Amniotic stem cell (primary cell): ENCODE results near the gene EIF4A2.
"Not testable (repeated sequence)": the region's sequence is repeated elsewhere in the genome, so short reads cannot be mapped to it uniquely, and the experiment has no call there.

Source experiments
- DNase-seq: peaks from one replicate; lab custom pipeline; 2025; lab: John Stamatoyannopoulos, UW

The EIF4A2 gene

GRCh38 chr3:186785495-186786018, 2.2 kb downstream of the EIF4A2 start:
- DNase-seq, result no peak

- DNase-seq, result no peak
These were observed 3.5 kb downstream of the EIF4A2 start for GRCh38 chr3:186786922-186787321.

- no peak for DNase-seq
These were observed 4.5 kb downstream of the EIF4A2 start for GRCh38 chr3:186787642-186788481.

- no peak for DNase-seq
These were observed 5.3 kb downstream of the EIF4A2 start for GRCh38 chr3:186788482-186789370.

GRCh38 chr3:186789554-186790260, 6.3 kb downstream of the EIF4A2 start:
- no peak for DNase-seq

GRCh38 chr3:186790261-186790981, 7.0 kb downstream of the EIF4A2 start:
- DNase-seq, result no peak

- no peak for DNase-seq
These were observed 15.0 kb downstream of the EIF4A2 start for GRCh38 chr3:186798239-186798874.

GRCh38 chr3:186800285-186800684, 16.9 kb downstream of the EIF4A2 start:
- no peak for DNase-seq

- no peak for DNase-seq
These were observed 19.3 kb downstream of the EIF4A2 start for GRCh38 chr3:186802701-186803100.

GRCh38 chr3:186803447-186803846, 20.1 kb downstream of the EIF4A2 start:
- not testable (repeated sequence) for DNase-seq

GRCh38 chr3:186806089-186807055, 23.0 kb downstream of the EIF4A2 start, which contains the start of gene RFC4:
RFC4 (minus strand) TSS chr3:186806482; CDS start chr3:186804713, 1,769 bp downstream.
- DNase-seq, result no peak

- DNase-seq, result no peak
These were observed 23.9 kb downstream of the EIF4A2 start for GRCh38 chr3:186807231-186807630.

GRCh38 chr3:186810336-186810996, 27.1 kb downstream of the EIF4A2 start:
- no peak for DNase-seq

- not testable (repeated sequence) for DNase-seq
These were observed 27.9 kb downstream of the EIF4A2 start for GRCh38 chr3:186811313-186811712.

- no peak for DNase-seq
These were observed 30.7 kb downstream of the EIF4A2 start for GRCh38 chr3:186814100-186814499.

GRCh38 chr3:186815435-186815834, 32.1 kb downstream of the EIF4A2 start:
- no peak for DNase-seq

- DNase-seq, result no peak
These were observed 35.1 kb downstream of the EIF4A2 start for GRCh38 chr3:186818516-186818915.

- DNase-seq, result no peak
These were observed 35.6 kb downstream of the EIF4A2 start for GRCh38 chr3:186818956-186819355.
